Astrocyte (in vitro differentiated cells and primary cell): Measurements from ENCODE around the gene MMP28.

Experiments
- EZH2 ChIP-seq: IDR thresholded peaks from 2 replicates; pipeline ENCODE4 v1.6.1; 2012; ENCODE audit warnings: mild to moderate bottlenecking, low read length, inconsistent platforms; ENCODE audit not compliant: insufficient read depth
- TF ChIP-seq, protein P1 (sequence below): IDR thresholded peaks from 2 replicates; pipeline ENCODE4 v1.5.1; 2011; ENCODE audit warnings: low read depth, mild to moderate bottlenecking, inconsistent platforms, low read length, moderate library complexity; ENCODE audit not compliant: insufficient read depth

DNA sequence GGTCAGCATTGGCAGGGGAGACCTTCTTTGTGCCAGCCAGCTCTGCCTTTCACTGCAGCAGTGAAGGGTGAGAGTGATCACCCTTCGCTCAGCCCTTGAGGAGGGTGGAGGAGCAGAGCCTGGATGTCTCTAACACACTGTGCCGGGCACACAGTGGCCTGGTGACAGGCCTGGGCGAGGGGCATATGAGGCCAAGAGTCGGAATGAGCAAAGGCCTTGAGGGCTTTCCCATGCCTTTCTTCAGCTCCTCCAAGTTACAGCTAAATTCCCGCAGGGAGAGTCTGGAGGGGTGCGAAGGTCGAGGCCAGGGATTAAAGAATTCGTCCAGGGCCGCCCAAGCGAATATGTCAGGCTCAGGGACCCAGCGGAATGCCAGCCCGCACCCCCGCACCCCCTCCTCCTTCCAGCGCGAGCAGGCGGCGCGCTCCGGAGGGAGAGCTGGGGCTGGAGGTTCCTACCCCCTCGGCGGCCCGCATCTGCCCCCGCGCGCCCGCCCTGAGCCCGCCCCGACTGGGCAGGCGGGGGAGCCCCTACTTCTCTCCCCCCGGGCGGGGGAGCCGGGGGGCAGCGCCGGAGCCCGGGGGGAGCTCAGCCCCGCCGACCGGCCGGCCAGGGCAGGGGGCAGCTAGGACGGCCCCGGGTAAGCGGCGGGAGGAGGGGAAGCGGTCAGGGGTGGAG lies 64.1 kb downstream of the MMP28 start, which contains the start of gene RASL10B:
- TF ChIP-seq, protein P1, sequence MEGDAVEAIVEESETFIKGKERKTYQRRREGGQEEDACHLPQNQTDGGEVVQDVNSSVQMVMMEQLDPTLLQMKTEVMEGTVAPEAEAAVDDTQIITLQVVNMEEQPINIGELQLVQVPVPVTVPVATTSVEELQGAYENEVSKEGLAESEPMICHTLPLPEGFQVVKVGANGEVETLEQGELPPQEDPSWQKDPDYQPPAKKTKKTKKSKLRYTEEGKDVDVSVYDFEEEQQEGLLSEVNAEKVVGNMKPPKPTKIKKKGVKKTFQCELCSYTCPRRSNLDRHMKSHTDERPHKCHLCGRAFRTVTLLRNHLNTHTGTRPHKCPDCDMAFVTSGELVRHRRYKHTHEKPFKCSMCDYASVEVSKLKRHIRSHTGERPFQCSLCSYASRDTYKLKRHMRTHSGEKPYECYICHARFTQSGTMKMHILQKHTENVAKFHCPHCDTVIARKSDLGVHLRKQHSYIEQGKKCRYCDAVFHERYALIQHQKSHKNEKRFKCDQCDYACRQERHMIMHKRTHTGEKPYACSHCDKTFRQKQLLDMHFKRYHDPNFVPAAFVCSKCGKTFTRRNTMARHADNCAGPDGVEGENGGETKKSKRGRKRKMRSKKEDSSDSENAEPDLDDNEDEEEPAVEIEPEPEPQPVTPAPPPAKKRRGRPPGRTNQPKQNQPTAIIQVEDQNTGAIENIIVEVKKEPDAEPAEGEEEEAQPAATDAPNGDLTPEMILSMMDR, result no peak
- TF ChIP-seq EZH2, result no peak
